SKM-1 treated with dmso at 0.1 percent for 144 hours (cell line): ENCODE results near the gene ARL4A.

Experiments used
- DNase-seq: peaks from one replicate; lab custom pipeline; 2025; ENCODE audit not compliant: unreplicated experiment; lab: John Stamatoyannopoulos, UW

The ARL4A gene

DNA sequence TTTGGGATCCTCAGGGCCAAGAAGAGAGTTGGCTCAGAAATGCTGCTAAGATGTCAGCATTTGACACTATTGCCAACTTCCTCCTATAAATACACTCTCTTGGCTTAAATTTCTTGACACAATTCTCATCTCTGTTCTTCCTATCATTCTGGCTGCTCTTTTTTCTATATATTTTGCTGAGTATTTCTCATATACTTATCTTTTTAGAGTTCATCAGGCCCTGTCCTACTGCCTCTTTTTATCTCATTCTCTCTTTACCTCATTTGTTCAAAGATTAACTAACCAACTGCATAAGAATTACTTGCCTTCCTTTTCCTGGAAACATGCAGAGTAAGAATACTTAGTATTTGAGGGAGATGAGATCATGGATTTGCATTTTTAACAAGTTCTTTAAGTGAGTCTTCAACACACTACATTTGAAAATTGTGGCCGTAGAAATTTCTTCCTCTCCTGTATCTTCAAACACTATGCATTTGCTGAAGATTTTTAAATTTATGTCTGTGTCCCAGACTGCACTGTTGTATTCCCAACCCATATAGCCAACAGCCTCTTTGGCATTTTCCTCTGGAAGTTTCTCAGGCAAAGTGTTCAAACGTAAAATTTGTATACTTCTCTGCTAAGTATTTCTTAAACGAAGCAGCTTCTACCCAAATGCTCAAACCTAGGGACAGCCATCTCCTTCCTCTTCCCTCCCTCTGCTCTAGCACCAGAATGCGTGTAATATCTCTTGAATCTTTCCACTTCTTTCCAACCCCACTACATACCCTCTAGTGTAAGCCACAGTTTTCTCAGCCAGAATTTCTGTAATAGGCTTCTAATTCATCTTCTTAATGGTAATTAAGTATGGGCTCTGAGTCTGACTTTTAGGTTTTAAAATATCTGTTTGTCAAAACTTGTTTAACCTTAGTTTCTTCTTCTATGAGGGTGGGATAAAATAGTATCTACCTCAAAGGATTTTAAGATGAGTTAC is 35.5 kb downstream of the ARL4A start:
- DNase-seq: no peak

DNA sequence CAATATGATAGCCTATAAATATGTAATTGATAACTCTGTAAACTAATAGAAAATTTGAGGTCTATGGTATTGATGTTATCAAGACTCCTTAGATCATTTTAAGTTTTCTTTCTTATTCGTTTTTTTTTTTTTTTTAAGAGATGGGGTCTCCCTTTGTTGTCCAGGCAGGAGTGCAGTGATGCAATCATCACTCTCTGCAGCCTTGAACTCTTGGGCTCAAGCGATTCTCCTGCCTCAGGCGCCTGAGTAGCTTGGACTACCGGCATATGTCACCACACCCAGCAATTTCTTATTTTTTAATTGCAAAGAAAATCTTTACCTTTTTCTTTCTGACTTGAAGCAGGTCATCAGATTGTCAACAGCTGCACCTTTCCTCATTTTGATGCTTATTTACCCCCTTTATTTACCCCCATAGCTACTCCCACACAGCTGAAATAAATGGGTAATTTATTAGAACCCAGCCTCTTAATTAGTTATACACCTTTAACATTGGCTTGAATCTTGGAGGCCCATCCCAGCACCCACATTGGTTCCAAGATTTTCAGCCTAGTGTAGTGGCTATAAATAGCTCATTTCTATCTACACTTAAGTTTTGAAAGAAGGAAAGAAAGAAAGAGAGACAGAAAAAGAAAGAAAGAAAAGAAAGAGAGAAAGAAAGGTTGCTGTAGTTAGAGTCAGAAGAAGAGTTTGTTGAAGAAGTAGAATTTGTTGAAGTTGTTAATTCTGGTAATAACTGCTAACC is 38.3 kb downstream of the ARL4A start:
- DNase-seq: no peak

DNA sequence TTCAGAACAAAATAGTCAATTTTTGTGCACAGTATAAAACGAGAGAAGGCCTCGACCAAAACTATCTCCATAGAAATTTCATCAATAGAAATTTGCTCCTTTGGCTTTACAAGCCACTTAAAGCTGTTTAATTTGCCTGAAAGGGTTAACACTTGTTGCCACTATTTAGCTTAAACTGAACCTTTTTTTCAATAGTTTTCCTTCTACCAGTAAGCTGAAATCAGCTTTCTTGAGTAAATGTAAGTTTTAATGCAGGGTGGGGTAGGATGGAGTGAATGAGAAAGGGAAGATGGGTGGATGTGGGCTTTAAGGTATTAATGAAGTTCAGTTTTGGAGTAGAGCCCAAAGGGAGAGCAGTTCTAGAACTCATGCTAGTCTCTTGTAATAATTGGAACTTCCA is 39.5 kb downstream of the ARL4A start:
- DNase-seq: no peak

GRCh38 chr7:12727455-12728191 is 40.2 kb downstream of the ARL4A start:
- DNase-seq: no peak

DNA sequence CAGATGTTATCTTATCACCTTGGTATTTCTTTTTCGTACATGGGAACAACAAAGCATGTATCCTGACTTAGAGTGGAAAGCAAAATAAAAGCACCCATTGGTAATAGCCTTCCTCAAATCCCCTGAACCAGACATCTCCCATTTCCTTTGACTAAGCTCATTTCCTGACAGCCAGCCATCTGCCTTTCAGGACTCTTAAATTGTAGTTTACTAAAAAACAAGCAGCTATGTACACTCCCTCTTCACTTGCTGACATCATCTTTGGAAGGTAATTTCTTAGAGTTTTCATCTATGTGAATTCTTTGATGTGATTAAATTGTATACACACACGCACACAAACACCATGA is 40.7 kb downstream of the ARL4A start:
- DNase-seq: no peak

- no peak for DNase-seq
These were observed 41.7 kb downstream of the ARL4A start for GRCh38 chr7:12729112-12729511.

DNA sequence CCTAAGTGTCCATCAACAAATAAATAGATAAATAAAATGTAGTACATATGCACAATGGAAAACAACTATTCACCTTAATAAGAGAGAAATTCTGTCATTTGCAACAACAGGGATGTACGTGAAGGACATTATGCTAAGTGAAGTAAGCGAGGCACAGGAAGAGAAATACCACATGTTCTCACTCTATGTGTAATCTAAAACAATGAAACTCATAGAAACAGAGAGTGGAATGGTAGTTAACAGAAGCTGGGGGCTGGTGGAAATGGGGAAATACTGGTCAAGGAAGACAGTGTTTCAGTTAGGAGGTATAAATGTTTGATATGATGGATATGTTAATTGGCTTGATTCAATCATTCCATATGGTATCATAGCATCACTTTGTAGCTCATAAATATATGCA is 43.1 kb downstream of the ARL4A start:
- no peak for DNase-seq

- DNase-seq: no peak
These were observed 43.8 kb downstream of the ARL4A start for GRCh38 chr7:12731214-12731656.

GRCh38 chr7:12731775-12732174 is 44.3 kb downstream of the ARL4A start:
- DNase-seq: no peak

DNA sequence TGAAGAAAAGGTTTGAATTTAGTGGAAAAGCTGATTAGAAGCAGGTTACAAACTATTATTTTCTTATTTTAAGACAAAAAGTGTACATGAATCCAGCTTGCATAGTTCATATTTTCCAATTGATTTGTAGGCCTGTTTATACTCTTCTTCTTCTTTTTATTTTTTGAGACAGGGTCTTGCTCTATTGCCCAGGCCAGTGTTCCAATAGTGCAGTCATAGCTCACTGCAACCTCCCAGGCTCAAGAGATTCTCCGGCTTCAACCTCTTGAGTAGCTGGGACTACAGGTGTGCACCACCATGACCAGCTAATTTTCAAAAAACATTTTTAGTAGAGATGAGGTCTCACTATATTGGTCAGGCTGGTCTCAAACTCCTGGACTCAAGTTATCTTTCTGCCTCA is 45.0 kb downstream of the ARL4A start:
- no peak for DNase-seq

- DNase-seq: no peak
These were observed 48.5 kb downstream of the ARL4A start for GRCh38 chr7:12735923-12736322.

GRCh38 chr7:12737373-12737772 is 49.9 kb downstream of the ARL4A start:
- DNase-seq: no peak

GRCh38 chr7:12737836-12738235 is 50.4 kb downstream of the ARL4A start:
- no peak for DNase-seq

DNA sequence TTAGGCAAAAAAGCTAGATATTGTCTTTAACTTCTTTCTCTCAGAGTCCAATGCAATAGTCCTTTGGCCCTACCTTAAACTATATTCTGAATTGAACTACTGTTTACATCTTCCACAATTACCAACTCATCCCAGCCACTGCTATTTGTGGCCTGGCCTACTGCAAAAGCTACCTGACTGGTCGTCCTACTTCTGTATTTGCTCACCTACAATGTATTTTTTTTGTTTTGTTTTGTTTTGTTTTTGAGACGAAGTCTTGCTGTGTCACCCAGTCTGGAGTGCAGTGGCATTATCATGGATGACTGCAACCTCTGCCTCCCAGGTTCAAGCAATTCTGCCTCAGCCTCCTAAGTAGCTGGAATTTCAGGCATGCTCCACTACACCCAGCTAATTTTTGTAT is 51.2 kb downstream of the ARL4A start:
- no peak for DNase-seq
